HG03442 (cell line): ENCODE measurements around the gene VPS11.
"Not testable (repeated sequence)": the region's sequence is repeated elsewhere in the genome, so short reads cannot be mapped to it uniquely, and the experiment has no call there.

Experiments used
- ATAC-seq: cut with Tn5 transposase; IDR thresholded peaks from one replicate; pipeline ENCODE4 v1.9.1; 2021; ENCODE audit warnings: mild to moderate bottlenecking, moderate library complexity; ENCODE audit not compliant: unreplicated experiment

VPS11 gene

DNA sequence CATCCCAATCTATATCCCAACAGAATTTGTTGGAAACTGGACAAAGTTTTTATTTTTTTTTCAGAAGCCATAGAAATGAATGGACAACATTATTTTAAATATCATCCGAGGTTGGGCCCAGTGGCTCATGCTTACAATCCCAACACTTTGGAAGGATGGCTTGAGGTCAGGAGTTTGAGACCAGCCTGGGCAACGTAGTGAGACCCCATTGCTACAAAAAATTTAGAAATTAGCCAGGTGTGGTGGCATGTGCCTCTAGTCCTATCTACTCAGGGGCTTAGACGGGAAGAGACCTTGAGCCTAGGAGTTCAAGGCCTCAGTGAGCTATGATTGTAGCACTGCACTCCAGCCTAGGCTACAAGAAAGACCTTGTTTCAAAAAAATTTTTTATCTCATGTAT is 32.8 kb upstream of the VPS11 start:
- ATAC-seq = no peak

DNA sequence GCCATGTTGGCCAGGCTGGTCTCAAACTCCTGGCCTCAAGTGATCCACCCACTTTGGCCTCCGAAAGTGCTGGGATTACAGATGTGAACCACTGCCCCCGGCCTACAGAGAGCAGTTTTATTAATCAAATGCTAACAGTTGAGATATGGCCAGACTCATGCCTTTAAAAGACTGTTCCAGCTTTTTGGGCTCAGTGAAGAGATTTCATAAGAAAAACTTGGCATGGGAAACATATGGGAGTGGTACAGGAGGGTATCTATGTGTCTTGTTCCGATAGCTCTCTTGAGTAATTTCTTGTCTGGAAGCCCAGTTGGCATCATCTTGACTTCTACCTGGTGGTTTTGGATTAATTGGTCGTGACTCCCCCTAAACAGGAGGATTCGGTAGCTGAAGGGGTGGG is 28.7 kb upstream of the VPS11 start:
- ATAC-seq = no peak

DNA sequence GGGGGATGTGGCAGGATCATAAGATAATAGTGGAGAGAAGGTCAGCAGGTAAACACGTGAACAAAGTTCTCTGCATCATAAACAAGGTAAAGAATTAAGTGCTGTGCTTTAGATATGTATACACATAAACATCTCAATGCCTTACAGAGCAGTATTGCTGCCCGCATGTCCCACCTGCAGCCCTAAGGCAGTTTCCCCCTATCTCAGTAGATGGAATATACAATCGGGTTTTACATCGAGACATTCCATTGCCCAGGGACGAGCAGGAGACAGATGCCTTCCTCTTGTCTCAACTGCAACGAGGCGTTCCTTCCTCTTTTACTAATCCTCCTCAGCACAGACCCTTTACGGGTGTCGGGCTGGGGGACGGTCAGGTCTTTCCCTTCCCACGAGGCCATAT is 28.1 kb upstream of the VPS11 start:
- not testable (repeated sequence) for ATAC-seq

DNA sequence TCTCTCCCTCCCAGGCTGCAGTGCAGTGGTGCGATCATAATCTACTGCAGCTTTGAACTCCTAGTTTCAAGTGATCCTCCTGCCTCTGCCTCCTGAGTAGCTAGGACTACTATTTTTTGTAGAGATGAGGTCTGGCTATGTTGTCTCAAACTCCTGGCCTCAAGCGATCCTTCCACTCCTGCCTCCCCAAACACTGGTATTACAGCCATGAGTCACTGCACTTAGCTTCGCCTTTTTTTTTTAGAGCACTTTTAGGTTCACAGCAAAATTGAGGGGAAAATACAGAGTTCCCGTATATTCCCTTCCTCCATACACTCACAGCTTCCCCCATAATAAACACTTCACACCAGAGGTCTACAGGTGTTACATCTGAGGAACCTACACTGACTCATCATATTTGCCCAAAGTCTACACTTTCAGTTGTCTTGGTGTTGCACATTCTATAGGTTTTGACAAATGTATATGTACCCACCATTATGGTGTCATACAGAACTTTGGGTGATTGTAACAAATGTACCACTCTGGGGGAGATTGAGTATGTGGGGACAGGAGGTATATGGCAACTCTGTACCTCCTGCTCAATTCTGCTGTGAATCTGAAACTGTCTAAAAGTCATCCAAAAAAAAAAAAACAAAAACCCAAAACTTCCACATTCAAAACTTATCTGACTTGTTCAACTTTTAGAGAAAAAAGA is 25.6 kb upstream of the VPS11 start:
- no peak for ATAC-seq

DNA sequence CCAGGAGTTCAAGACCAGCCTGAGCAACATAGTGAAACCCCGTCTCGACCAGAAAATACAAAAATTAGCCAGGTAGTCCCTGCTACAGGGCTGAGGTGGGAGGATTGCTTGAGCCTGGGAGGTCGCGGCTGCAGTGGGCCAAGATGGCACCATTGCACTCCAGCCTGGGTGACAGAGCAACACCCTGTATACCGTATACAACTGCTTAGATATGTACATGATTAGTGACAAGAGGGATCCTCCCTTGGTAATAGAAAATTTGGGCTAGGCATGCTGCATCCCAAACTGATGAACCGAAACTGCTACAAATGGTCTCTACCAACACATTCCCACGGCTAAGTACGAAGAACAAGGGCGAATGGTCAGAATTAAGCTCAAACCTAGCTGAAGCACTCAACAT is 24.7 kb upstream of the VPS11 start:
- ATAC-seq = no peak

DNA sequence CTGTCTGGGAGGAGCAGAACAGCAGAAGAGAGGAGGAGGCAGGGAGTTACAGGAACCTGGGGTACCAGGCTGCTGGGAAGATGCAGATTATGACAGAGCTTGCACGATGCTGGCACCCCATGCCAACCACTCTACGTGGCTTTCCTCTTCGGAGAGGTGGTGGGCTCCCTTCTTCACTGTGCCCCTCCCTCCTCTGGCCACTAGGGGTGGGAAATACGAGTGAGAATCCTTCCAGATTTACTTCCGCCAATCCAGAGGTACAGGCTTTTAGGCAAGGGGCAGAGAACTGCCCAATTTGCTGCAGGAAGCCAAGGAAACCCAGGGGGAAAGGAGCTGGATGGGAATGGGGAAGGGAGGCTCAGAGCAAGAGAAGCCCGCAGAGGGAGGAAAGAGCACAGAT is 22.9 kb upstream of the VPS11 start:
- no peak for ATAC-seq

DNA sequence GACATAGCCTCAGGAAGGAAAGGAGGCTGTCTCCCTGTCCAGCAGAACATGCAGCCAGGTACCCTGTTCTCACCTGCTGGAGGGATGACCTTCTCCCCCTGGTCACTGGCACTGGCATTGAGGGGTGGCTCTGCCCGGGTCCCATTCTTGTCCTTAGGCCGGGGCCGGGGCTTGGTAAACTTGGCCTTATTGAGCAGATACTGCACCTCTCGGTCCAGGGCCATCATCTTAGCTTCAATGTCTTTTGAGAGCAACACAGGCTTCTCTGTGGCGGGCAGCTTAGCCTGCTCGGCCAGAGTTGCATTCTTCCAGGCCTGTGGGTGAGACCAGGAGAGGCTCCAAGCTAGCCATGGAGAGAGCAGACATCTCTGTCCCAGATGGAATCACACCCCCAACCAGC is 21.1 kb upstream of the VPS11 start:
- no peak for ATAC-seq

DNA sequence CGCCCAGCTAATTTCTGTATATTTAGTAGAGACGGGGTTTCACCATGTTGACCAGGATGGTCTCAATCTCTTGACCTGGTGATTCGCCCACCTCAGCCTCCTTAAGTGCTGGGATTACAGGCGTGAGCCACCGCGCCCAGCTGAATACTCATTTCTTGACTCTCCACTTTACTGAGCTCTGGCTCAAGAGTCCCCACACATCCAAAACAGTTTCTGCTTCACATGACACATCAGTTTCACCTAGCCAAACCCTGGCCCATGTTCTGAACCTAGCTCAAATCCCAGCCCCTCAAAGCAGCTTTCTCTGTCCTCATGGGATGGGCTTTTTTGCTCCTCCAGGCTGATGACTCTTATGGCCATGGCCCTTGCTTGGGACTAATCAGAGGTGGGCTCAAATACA is 20.4 kb upstream of the VPS11 start:
- no peak for ATAC-seq

DNA sequence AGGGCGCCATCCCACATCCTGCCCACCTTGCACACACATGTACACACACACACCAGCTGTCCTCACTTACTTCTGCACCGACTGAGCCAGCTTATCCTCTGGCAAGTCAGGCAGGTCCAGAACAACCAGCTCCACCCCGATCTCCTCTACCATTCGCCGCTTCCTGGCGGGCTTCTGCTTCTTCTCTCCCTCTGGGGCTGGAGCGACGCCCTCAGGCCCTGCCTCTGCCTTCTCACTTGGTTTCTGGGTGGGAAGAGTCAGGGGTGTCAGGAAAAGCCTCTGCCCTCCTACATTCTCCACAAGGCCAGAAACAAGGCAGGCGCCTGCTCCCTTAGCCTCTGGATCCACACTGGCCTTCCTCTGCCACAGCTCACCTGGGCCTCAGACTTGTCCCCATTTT is 19.0 kb upstream of the VPS11 start:
- no peak for ATAC-seq

DNA sequence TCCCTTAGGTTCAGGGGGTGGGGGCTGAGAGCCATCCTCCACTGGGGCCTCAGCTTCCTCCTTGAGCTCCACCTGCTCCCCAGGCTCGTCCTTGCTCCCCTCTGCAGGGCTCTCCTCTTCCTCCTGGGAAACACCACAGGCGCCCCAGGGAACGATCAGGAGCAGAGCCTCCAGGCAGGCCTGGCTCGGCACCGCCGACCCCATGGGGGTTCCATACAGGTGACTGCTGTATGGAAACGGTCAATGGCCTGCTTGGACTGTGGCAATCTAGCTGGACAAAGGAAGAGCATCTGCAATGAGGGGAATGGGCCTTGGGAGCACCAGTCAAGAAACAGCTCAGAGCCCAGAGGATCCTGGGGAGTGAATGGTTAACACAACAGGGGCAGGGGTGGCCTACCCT is 18.5 kb upstream of the VPS11 start:
- ATAC-seq = no peak

DNA sequence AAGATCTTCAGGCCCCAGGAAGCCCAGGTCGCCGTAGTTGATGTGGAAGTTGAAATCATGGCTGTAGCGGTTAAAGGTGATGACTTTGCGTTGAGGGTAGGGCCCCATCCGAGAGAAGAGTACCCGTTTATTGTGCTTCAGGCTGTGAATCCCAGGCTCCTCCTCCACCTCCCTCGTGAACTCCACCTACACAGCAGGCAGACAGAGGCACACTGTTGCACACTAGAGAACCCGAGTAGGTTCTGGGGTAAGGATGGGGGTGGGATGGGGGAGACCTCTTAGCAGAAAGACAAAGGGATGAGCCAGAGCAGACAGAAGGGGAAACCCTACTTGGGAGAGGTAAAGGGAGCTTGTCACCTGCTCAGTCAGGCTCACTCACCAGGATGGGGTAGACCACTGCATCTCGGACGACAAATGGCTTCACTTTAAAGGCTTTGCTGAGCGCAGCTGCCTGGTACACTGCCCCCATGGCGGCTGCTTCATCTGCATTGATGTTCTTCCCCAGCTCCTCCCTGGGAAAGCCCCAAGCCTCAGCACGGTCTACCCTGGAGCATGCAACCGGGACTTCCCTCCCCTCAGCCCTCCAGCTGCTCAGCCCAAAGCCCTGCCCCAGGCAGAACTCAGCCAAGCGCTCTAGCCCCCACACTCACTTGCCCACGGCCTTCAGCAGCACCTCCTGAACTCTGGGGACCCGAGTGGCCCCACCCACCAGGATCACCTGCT is 16.0 kb upstream of the VPS11 start:
- ATAC-seq = no peak

DNA sequence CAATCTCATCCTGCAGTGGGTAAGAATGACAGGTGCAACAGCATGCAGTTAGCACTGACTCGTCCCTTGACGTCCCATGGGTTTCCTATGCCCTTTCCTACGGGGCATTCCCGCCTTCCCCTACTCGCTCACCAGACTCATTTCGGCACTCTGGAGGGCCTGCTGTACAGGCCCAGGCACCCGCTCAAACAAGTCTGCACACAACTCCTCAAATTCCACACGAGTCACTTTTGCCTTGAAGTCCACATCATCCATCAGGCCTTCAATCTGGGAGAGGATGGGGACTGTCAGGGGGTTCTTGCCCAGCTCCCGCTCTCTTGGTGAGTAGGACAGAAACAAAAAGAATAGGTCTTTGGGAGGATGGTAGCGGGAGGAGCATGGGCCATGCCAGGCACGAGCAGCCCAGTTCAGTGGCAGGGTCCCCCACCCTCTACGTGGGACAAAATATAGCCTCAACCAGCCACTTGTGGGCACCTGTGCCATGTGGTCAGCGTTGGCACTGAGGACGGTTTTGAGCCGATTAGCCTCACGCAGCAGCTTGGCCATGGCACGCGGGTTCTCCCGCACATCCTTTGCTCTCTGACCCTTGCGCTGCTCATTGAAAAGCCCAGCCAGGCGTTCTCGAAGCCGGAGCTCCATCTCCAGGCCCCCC is 15.3 kb upstream of the VPS11 start:
- ATAC-seq = no peak

DNA sequence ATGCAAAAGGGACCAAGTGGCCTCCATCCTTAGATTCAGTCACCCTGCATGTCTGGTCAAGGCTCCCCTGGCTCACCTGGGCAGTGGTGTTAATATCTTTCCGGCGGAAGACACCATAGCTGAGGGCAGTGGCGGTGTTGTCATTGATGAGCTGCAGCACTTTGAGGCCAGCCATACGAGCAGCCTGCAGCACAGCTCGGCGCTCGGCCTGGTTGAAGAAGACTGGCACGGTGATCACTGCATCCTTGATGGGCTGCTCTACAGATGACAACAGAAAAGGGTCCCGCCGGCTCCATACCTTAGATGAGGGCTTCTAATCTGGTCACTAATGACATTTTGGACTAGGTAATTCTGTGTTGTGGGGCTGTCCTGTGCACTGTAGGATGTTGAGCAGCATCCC is 13.2 kb upstream of the VPS11 start:
- no peak for ATAC-seq

DNA sequence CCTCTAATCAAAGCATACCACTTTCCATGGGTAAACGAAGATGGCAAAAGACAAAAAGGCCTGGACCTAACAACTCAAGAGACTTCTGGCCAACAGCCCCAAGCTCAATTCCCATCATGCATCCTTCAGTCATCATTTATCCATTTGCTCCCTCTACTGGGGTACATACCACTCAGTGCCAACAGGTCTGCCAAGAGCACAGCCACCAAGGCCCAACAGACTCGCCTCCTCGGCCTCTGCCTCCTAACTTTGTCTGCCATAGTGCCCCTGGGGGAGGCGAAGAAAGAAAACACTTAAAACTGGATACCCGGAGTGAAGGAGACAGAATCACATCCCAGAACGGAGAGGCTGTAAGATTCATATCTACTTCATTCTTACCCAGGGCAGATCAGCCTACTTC is 11.7 kb upstream of the VPS11 start:
- no peak for ATAC-seq

DNA sequence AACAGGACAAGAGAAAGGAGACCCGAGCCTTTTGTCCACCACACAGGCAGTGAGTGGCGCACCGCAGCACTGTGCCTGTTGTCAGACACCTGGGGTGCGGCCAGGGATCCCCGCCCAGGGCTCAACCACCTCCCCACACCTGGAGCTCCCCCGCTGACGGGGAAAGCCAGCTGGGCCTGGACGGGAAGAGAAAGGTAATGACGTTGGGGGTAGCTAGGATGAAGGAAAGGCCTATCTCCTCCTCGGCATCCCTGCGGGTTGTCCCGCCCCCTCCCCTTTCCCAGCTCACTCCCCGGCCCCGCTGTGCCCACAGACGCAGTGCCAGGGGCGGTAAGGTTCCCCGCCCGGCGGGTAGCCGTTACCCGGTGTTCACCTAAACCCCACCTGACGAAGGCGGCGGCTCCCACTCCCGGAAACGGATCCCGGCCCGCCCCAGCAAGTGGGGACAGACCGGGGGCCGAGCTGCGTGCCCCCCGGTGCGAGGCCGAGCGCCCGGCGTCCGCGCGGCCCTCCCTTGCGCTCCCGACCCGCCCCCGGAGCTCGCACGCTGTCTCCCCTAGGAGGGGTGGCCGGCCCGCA is 11.1 kb upstream of the VPS11 start:
- peak; percentile 3 for ATAC-seq

DNA sequence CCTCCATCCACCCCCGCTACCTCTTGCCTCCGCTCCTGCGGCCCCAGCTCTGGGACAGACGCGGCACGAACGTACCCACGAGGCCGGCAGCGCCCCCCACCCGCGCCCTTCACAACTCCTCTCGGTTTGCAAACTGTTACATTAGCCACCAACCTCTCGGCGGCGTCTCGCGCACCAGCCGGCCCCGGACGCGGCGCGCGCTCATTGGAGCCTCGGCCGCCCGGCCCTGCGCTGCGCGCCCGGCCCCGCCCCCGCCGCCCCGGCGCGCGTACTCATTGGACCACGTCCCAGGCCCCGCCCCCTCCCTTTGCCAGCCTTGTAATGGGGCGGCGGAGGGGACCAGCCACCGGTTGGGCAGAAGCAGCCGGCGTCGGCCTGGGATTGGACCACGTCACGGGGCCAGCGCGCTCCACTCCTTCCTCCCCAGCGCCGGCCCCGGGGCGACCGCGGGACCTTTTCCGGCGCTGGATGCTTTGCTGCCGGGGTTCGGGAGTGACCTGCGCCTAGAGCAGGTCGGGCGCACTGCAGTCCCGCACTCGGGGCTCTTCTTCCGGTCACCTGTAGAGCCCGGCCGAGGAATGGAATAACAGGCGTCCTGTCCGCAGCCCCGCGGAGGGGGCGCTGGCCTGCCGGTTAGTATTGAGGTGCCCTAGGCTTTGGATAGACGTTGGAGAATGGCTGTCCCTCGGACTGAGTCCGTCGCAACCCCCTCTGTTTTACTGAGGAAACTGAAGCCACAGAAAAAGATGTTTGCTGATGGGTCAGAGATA is 10.4 kb upstream of the VPS11 start, which contains the start of gene HYOU1:
Gene HYOU1, minus strand, starts transcription at position 206 of the 770 bp plus-strand sequence. CDS start 1,045 bp downstream, outside the sequence.
- ATAC-seq = peak; percentile 88

DNA sequence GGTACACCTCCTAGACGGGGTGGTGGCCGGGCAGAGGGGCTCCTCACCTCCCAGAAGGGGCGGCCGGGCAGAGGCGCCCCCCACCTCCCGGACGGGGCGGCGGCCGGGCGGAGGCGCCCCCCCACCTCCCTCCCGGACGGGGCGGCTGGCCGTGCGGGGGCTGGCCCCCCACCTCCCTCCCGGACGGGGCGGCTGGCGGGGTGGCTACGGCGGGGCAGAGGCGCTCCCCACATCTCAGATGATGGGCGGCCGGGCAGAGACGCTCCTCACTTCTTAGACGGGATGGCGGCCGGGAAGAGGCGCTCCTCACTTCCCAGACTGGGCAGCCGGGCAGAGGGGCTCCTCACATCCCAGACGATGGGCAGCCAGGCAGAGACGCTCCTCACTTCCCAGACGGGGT is 8.5 kb upstream of the VPS11 start:
- ATAC-seq = not testable (repeated sequence)

DNA sequence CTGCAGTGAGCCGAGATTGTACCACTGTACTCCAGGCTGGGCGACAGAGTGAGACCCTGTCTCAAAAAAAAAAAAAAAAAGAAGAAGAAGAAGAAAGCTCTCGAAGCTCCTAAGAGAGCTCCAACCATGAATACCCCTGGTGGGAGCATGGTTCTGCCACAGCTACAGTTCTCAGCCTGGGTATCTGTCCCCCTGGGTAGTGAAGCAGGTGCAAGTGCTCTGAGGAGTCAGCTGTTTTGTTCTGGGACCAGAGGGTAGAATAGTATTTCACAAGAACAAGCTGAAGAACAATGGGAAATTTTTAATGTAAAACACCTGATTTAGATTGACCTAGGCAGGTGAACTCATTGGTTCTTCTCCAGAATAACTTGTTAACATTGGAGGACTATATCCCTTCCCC is 6.4 kb upstream of the VPS11 start:
- ATAC-seq = no peak

DNA sequence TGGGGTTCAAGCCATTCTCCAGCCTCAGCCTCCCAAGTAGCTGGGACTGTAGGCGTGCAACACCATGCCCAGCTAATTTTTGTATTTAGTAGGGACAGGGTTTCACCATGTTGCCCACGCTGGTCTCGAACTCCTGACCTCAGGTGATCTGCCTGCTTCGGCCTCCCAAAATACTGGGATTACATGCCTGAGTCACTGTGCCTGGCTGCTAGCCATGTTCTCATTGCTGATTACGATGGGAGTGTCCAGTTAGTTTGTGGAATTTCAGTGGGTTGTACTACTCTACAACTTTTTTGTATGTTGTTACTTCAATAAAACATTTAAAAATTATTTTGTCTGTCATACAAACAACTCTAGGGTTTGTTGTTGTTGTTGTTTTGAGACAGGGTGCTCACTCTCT is 4.8 kb upstream of the VPS11 start:
- ATAC-seq = no peak

DNA sequence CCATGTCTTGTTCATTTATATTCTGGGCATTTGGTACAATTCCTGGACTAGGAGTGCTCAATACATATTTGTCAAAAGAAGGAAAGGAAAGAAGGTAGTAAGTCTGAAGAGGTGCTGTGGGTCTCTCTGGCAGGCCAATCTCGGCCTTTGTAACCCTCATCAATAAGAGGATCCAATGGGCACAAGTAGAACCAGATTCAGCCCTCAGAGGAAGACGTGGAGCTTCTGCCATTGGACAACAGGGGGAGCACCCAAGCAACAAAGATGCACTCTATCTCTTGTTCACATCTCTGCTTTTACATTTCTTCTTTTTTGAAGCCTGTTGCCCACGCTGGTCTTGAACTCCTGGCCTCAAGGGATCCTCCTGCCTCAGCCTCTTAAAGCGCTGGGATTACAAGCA is 2.2 kb upstream of the VPS11 start:
- no peak for ATAC-seq

DNA sequence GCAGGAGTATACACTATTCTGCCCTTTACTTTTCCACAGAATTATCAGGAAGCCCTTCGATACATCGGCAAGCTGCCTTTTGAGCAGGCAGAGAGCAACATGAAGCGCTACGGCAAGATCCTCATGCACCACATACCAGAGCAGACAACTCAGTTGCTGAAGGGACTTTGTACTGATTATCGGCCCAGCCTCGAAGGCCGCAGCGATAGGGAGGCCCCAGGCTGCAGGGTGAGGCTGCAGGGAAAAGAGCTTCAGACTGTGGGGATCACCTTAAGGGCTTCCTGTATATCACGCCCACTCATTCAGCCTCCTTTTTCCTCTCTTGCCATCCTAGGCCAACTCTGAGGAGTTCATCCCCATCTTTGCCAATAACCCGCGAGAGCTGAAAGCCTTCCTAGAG is 10.2 kb downstream of the VPS11 start:
- no peak for ATAC-seq
